Smooth muscle cell (in vitro differentiated cells): ENCODE data around the gene PPIF. TPM values are rescaled to one million over a fixed set of nuclear protein-coding genes. Genes with fewer than 3 reads are reported as not detected.

ENCODE experiments used
- DNase-seq: peaks from one replicate; lab custom pipeline; 2025; ENCODE audit not compliant: unreplicated experiment; lab: John Stamatoyannopoulos, UW
- H2AFZ ChIP-seq: fragments of 200-600 bp; sonication (generic); 2 replicates; pipeline ENCODE4 v1.6.0; 2016; ENCODE audit warnings: antibody characterized with exemption, low read depth, mild to moderate bottlenecking
- H3F3A ChIP-seq: fragments of 200-600 bp; sonication (generic); 2 replicates; pipeline ENCODE4 v1.6.0; 2017; ENCODE audit warnings: antibody characterized with exemption, low read depth
- H3K27ac ChIP-seq: fragments of 200-600 bp; sonication (generic); 2 replicates; pipeline ENCODE4 v1.5.1; 2016; ENCODE audit warnings: low read depth, mild to moderate bottlenecking
- H3K27me3 ChIP-seq: fragments of 200-600 bp; sonication (generic); 2 replicates; pipeline ENCODE4 v1.6.1; 2016; ENCODE audit warnings: low read depth, mild to moderate bottlenecking
- H3K36me3 ChIP-seq: fragments of 200-600 bp; sonication (generic); 2 replicates; pipeline ENCODE4 v1.5.1; 2016; ENCODE audit warnings: low read depth
- H3K4me1 ChIP-seq: fragments of 200-600 bp; sonication (generic); 2 replicates; pipeline ENCODE4 v1.5.1; 2016; ENCODE audit warnings: low read depth
- H3K4me2 ChIP-seq: fragments of 200-600 bp; sonication (generic); 2 replicates; pipeline ENCODE4 v1.6.0; 2016; ENCODE audit warnings: mild to moderate bottlenecking
- H3K4me3 ChIP-seq: fragments of 200-600 bp; sonication (generic); 2 replicates; pipeline ENCODE4 v1.5.1; 2016; ENCODE audit warnings: mild to moderate bottlenecking
- H3K79me2 ChIP-seq: fragments of 200-600 bp; sonication (generic); 2 replicates; pipeline ENCODE4 v1.6.0; 2016; ENCODE audit warnings: low read depth, mild to moderate bottlenecking
- H3K9ac ChIP-seq: fragments of 200-600 bp; sonication (generic); 2 replicates; pipeline ENCODE4 v1.6.0; 2016; ENCODE audit warnings: low read depth
- H3K9me3 ChIP-seq: fragments of 200-600 bp; sonication (generic); replicated peaks from 2 replicates; pipeline ENCODE4 v1.5.1; 2016; ENCODE audit warnings: low read depth
- H4K20me1 ChIP-seq: fragments of 200-600 bp; sonication (generic); 2 replicates; pipeline ENCODE4 v1.6.0; 2016; ENCODE audit warnings: low read depth
- CTCF ChIP-seq: fragments of 200-600 bp; sonication (generic); IDR thresholded peaks from 2 replicates; pipeline ENCODE4 v1.5.1; 2017; ENCODE audit warnings: borderline replicate concordance, mild to moderate bottlenecking, antibody characterized with exemption; ENCODE audit not compliant: insufficient read depth, poor library complexity, severe bottlenecking
- WGBS: methylation state at CpG from one replicate; pipeline ENCODE4 v1.1.7; 2016; ENCODE audit warnings: low lambda C conversion rate; 5-methylcytosine and 5-hydroxymethylcytosine counted together
- polyA plus RNA-seq: library from polyadenylated mRNA; unstranded; fragments of >200 nt; fragmentation: Nextera tagmentation; extraction: Ambion mirVana; gene quantifications from 2 replicates; pipeline ENCODE4 v1.2.1, GENCODE V29; 2016
- total RNA-seq: library from RNA; depleted of rRNA; stranded (reverse); fragments of >200 nt; gene quantifications from 2 replicates; pipeline ENCODE4 v1.2.3, GENCODE V29; 2014

PPIF gene
- total and polyA plus RNA-seq, 2 experiments from 2014 or later, result 24.3 to 29.7 TPM

- no peaks in the 10 kb centered on the region for H3K79me2 ChIP-seq
- 92% methylated on average over 10 of the region's 11 CpGs for WGBS
- no peak overlapping the region for H3K27ac ChIP-seq
- no peak overlapping the region for H3K4me3 ChIP-seq
- H3K27me3 ChIP-seq, result no peaks in the 10 kb centered on the region
- no peaks in the 10 kb centered on the region for H4K20me1 ChIP-seq
- no peak overlapping the region for H2AFZ ChIP-seq
- H3K9me3 ChIP-seq, result no peaks in the 10 kb centered on the region
- TF ChIP-seq CTCF, result no peak
- no peaks in the 10 kb centered on the region for H3K36me3 ChIP-seq
- H3K4me1 ChIP-seq, result no peaks in the 10 kb centered on the region
- no peak for DNase-seq
- H3F3A ChIP-seq, result peaks cover 4% of the 10 kb centered on the region
- H3K4me2 ChIP-seq, result no peak overlapping the region
- H3K9ac ChIP-seq, result no peak overlapping the region
Observed at GRCh38 chr10:79376078-79376628, 28.9 kb downstream of the PPIF start.

GRCh38 chr10:79376751-79377556 is 29.7 kb downstream of the PPIF start:
- no peak overlapping the region for H3K27ac ChIP-seq
- no peaks in the 10 kb centered on the region for H4K20me1 ChIP-seq
- H2AFZ ChIP-seq, result no peak overlapping the region
- H3K79me2 ChIP-seq, result no peaks in the 10 kb centered on the region
- H3K4me1 ChIP-seq, result no peaks in the 10 kb centered on the region
- H3K4me3 ChIP-seq, result no peak overlapping the region
- H3K9ac ChIP-seq, result no peak overlapping the region
- peaks cover 4% of the 10 kb centered on the region for H3F3A ChIP-seq
- no peak overlapping the region for H3K4me2 ChIP-seq
- TF ChIP-seq CTCF, result no peak
- no peaks in the 10 kb centered on the region for H3K27me3 ChIP-seq
- no peaks in the 10 kb centered on the region for H3K36me3 ChIP-seq
- no peaks in the 10 kb centered on the region for H3K9me3 ChIP-seq
- DNase-seq, result no peak
- 96% methylated on average over 11 of the region's 12 CpGs for WGBS

- DNase-seq, result no peak
- no peak overlapping the region for H2AFZ ChIP-seq
- no peaks in the 10 kb centered on the region for H3K79me2 ChIP-seq
- H3K36me3 ChIP-seq, result no peaks in the 10 kb centered on the region
- WGBS, result 99% methylated on average over 36 of the region's 36 CpGs
- H3K27ac ChIP-seq, result no peak overlapping the region
- no peaks in the 10 kb centered on the region for H3K27me3 ChIP-seq
- no peaks in the 10 kb centered on the region for H3K4me1 ChIP-seq
- no peaks in the 10 kb centered on the region for H4K20me1 ChIP-seq
- peaks cover 8% of the 10 kb centered on the region for H3F3A ChIP-seq
- no peaks in the 10 kb centered on the region for H3K9me3 ChIP-seq
- no peak overlapping the region for H3K4me2 ChIP-seq
- no peak overlapping the region for H3K4me3 ChIP-seq
- no peak for TF ChIP-seq CTCF
- H3K9ac ChIP-seq, result no peak overlapping the region
Observed at GRCh38 chr10:79377557-79378382, 30.5 kb downstream of the PPIF start.
